M059J (cell line): ENCODE measurements around the gene SYNE4. TPM values are rescaled to one million over a fixed set of nuclear protein-coding genes. Genes with fewer than 3 reads are reported as not detected.
"Not testable (repeated sequence)": the region's sequence is repeated elsewhere in the genome, so short reads cannot be mapped to it uniquely, and the experiment has no call there.

Experiments used
- DNase-seq: peaks from one replicate; pipeline ENCODE4 v3.0.0-alpha.2; 2012; ENCODE audit warnings: low read depth
- total RNA-seq: library from RNA; depleted of rRNA; stranded (reverse); fragments of >200 nt; shearing (Covaris generic); gene quantifications from 2 replicates; pipeline ENCODE4 v1.2.3, GENCODE V29; 2014

Gene SYNE4
- total RNA-seq, 1 experiment from 2014 or later, result not detected

DNA sequence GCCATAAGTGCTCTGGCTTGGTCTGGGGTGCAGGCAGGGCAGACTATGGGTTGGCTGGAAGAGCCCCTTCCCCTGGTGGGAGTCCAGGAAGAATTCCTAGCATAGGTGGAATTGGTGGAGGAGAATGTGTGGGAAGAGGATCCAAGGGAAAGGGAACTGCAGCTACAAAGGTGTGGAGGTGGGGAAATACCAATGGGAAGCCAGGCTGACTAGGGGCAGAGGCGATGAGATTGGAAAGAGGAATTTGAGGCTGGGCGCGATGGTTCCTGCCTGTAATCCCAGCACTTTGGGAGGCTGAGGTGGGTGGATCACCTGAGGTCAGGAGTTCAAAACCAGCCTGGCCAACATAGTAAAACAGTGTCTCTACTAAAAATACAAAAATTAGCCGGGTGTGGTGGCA is 18.5 kb downstream of the SYNE4 start:
- DNase-seq, result no peak

- no peak for DNase-seq
Measured at GRCh38 chr19:35988824-35989223, 19.8 kb downstream of the SYNE4 start.

- DNase-seq, result no peak
Measured at GRCh38 chr19:35987571-35987896, 21.1 kb downstream of the SYNE4 start.

DNA sequence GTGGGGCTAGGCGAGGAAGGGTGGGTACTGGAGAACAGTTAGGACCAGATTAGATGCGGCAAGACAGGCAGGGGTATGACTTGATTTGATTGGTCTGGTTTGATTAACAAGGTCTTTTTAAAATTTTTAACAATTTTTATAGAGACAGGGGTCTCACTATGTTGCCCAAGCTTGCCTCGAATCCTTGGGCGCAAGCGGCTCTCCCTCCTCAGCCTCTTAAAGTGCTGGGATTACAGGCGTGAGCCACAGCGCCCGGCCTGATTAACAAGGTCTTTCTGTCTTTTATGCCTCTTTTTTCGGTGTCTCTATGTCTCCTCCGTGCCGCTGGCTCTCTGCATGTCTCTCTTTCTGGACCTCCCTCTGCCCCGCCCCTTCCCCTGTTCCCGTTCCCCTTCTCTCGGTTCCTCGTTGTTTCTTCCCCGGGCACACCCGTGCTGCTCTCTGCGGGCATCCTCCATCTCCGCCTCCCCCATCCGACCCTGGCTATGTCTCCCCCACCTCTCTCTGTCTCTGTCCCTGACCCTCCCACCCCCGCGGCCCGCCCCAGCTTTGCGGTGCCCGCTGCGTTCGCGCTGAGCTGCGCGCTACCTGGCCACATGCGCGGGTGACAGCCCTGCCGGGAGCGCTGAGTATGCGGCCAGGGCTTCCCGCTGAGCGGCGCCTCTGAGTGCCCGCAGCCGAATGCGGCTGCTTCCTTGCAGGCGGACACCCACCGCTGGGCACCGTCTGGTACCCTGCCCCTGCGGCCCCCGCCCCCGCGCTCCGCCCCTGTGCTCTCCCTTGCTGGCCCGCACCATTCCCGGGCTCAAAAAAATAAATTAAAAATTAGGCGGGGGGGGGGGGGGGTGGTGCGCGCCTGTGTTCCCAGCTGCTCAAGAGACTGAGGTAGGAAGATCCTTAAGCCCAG is 21.7 kb downstream of the SYNE4 start:
- peak; percentile 15 for DNase-seq

- no peak for DNase-seq
Measured at GRCh38 chr19:35986111-35986510, 22.5 kb downstream of the SYNE4 start.

DNA sequence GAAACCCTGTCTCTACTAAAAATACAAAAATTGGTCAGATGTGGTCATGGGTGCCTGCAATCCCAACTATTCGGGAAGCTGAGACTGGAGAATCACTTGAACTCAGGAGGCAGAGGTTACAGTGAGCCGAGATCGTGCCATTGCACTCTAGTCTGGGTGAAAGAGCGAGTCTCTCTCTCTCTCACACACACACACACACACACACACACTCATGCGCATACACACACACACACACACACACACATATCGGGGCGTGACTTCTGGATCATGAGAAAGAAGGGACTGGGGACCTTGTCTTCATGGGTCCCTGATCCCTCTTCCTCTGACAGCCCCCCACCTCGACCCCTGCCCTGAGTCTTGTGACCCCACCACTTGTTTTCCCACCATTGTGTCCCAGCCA is 25.4 kb downstream of the SYNE4 start:
- DNase-seq, result no peak

- not testable (repeated sequence) for DNase-seq
Measured at GRCh38 chr19:35980997-35981396, 27.6 kb downstream of the SYNE4 start.

DNA sequence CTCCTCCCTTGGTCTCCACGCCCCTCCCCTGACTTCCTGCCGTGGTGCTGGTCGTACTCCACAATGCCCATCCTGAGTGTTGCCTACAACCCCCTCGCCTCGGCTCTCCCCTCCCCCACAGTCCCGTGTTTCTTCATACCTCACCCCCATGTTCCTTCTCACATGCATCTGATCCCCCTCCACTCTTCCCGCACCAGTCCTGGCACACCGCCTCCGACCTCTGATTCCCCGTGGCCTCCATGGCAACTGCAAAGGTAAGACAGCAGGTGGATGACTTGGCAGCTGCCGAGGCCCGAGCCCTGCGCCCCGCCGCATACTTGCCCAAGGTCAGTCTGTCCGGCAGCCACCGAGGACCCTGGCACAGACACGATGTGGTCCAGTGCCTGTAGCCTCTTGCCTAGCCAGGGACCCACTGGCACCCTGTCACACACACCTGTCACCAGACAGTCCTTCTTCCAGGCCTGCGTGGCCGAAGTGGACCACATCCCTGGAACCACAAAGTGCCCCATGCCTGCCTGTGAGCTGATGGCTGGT is 29.7 kb downstream of the SYNE4 start:
- DNase-seq, result no peak

GRCh38 chr19:35978271-35978670 is 30.3 kb downstream of the SYNE4 start:
- DNase-seq, result no peak

GRCh38 chr19:35977446-35978222 is 31.0 kb downstream of the SYNE4 start:
- no peak for DNase-seq

GRCh38 chr19:35975608-35976214 is 32.9 kb downstream of the SYNE4 start:
- peak; percentile 33 for DNase-seq

GRCh38 chr19:35973487-35973886 is 35.1 kb downstream of the SYNE4 start:
- DNase-seq, result peak; percentile 7

DNA sequence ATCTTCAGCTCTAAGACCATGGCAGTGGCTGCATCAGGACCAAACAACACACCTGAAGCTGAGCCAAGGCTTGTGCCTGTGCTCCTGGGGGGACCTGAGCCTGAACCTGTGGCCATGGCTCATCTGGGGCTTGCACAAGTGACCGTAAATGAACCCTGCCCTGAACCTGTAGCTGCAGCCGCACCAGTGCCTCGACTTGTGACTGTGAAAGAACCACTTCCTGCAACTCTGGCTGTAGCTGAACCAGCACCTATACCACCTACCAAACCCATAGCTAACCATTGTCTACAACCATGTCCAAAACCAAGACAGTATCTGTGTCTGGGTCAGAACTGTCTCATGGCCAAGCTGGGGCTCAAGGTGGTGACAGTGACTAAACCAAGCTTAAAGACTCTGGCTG is 41.8 kb downstream of the SYNE4 start:
- DNase-seq, result no peak

DNA sequence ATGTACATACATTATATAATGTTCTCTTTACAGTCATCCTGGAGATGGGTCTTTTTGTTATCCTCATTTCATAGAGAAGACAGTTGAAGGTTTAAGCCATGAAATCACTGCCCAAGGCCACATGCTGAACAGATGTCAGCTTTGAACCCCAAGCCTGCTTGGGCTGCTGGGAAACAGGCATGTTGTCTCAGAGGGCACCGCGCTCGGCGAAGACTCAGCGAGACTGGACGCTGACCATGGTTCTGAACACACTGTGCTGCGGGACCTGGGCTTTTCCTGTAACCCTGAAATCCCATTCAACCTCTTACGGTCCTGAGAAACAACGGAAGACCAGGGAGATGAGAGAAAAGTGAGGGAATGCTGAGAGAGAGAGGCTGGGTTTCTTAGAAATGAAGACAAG is 45.1 kb downstream of the SYNE4 start:
- DNase-seq, result peak; percentile 37

DNA sequence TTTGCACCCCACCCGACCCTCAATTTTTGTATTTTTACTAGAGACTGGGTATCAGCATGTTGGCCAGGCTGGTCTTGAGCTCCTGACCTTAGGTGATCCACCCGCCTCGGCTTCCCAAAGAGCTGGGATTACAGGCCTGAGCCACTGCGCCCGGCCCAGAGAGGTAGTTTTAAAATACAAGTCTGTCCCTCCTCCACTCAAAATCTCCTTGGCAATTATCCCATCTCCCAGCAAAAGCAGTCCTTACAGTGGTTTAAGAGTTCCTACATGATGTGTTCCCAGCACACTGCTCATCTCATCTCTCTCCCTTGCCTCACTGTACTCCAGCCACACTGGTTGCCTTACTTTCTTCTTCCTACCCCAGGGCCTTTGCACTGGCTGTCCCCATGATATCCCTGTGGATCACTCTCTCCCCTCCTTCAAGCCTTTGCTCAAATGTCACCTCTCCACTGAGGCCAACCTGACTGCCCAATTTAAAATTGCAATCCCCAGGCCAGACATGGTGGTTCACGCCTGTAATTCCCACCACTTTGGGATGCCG is 48.1 kb downstream of the SYNE4 start:
- no peak for DNase-seq

DNA sequence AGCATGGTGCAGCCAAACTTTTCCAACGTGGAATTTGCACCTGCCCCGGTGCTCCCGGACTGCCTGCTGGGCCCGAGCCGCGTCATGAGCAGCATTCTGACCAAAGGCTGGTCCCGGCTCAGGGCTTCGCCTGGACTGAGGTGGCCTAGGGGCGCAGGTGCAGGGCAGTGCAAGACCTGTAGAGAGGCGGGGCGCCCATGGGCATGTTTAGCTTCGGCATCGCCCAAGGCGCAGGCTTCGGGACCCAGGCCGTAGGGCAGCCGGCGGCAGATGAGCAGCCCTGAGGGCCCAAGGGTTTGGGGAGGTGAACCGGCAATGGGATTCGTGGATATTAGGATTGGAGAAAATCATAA is 48.7 kb downstream of the SYNE4 start:
- DNase-seq, result no peak

- no peak for DNase-seq
Measured at GRCh38 chr19:35959040-35959967, 49.3 kb downstream of the SYNE4 start.

- DNase-seq, result no peak
Measured at GRCh38 chr19:35958660-35959039, 50.0 kb downstream of the SYNE4 start.

DNA sequence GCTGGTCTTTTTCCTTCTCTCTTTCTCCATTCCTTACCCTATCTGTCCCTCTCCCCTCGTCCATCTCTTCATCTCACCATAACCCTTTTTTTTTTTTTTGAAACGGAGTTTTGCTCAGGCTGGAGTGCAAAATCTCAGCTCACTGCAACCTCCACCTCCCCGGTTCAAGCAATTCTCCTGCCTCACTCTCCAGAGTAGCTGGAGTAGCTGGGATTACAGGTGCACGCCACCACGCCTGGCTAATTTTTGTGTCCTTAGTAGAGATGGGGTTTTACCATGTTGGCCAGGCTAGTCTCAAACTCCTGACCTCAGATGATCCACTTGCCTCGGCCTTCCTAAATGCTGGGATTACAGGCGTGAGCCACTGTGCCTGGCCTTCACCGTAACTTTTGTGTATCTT is 51.2 kb downstream of the SYNE4 start:
- DNase-seq, result not testable (repeated sequence)

GRCh38 chr19:35955881-35956634 is 52.6 kb downstream of the SYNE4 start:
- DNase-seq, result no peak
